Activated CD8-positive, alpha-beta memory T cell treated with anti-CD3 and anti-CD28 coated beads, Interleukin-2, amount 50 U/mL, for 24 hours (primary cell): ENCODE results near the gene GANC.
A peak's percentile ranks its signal among the peaks of the same experiment; 100 is the strongest.
"Not testable (repeated sequence)": the region's sequence is repeated elsewhere in the genome, so short reads cannot be mapped to it uniquely, and the experiment has no call there.

Experiments used
- DNase-seq: peaks from one replicate; pipeline ENCODE4 v3.0.0-alpha.2; 2020; ENCODE audit errors: extremely low read depth

The GANC gene, protein sequence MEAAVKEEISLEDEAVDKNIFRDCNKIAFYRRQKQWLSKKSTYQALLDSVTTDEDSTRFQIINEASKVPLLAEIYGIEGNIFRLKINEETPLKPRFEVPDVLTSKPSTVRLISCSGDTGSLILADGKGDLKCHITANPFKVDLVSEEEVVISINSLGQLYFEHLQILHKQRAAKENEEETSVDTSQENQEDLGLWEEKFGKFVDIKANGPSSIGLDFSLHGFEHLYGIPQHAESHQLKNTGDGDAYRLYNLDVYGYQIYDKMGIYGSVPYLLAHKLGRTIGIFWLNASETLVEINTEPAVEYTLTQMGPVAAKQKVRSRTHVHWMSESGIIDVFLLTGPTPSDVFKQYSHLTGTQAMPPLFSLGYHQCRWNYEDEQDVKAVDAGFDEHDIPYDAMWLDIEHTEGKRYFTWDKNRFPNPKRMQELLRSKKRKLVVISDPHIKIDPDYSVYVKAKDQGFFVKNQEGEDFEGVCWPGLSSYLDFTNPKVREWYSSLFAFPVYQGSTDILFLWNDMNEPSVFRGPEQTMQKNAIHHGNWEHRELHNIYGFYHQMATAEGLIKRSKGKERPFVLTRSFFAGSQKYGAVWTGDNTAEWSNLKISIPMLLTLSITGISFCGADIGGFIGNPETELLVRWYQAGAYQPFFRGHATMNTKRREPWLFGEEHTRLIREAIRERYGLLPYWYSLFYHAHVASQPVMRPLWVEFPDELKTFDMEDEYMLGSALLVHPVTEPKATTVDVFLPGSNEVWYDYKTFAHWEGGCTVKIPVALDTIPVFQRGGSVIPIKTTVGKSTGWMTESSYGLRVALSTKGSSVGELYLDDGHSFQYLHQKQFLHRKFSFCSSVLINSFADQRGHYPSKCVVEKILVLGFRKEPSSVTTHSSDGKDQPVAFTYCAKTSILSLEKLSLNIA (N-terminal part only)

DNA sequence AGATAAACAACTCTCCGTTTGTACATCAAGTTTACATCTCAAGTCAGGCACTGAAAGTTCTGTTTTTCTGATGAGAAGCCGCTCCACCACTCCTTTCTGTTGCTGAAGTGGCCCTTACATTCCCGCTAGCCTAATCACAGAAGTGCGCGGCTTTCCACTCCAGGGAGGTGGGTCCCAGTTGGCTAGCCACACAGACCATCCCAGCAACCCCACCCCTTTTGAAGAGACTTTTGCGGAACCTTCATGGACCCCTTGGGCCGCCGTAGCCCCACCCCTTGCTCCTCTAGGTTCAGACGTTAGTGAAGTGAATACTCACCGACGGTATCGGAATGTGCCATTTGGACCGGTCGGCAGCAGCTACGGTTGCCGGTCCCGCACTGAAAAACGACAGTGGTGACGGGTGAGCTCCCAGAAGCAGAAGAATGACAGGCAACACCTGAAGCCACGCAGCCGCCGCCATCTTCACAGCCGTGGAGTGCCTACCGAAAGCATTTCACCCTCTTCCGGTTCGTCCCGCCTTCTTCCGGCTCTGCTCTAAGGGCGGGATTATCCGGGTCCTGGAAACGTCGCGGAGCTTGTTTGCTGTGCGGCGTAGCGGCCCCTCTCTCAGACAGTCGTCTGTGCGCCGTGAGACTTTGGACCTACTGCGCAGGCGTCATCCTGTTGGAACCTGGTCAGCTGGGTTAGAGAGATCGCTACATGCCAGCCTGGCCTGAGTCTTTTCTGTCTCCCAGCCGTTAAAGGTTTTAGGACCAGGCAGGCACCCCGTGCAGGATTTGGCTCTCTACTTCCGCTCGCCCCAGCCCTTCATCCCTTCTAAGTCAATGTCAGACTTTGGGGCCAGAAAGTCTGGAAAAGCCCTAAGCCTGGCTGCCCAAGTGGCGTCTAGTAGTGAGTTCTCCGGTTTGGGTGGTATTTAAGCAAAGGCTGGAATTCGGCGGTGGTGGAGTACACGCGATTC is at the start of gene GANC, which contains the start of gene TMEM87A:
TSS of gene GANC (plus strand) at position 263 of the 961 bp plus-strand sequence. CDS start 1,281 bp downstream, outside the sequence.
TSS of gene TMEM87A (minus strand) at position 495 of the 961 bp plus-strand sequence. CDS start at position 460, 35 bp downstream.
- peak; percentile 96 for DNase-seq

DNA sequence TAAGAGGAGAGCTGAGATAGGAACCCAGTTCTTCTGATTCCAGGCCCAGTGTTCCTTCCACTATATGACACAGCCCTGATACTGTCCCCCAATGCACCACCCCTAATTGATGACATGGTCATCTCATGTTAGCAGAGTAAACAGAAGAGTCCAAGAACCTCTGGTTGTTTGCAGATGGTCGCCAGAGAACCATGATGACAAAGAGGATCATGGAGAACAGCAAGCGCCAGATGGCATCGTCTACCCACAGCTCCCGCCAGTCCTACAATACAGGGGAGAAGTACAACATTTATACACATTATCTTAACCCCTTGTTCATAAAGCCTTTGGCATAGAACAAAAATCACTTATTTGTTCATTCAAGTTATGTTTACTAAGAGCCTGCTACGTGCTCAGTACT is 46.4 kb upstream of the GANC start:
- no peak for DNase-seq

DNA sequence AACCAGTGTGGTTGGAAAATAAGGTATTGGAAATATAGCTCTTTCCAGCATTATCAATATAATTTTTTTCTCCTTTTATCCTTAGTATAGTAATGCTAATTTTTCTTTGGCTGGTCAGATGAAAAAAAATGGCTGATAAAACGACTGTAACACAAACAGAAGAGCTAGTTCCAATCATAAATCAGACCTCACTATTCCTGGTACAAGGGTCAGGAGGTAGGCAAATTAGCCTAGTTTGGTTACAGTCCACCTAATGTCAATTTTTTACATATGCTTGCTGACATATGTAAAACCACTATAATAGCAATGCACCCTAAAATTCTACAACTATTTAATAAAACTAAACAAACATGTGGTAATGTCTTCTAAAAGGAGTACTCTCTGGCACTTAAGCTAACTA is 45.0 kb upstream of the GANC start:
- no peak for DNase-seq

DNA sequence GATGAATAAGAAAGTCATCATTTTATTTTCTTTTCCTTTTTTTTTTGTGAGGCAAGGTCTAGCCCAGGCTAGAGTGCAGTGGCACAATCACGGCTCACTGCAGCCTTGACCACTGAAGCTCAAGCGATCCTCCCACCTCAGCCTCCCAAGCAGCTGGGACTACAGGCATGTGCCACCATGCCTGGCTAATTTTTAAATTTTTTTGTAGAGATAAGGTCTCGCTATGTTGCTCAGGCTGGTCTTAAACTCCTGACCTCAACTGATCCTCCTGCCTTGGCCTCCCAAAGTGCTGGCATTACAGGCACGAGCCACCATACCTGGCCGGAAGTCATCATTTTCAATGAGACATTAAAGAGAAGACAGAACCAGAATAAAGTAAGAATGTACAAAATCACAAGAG is 44.0 kb upstream of the GANC start:
- not testable (repeated sequence) for DNase-seq

DNA sequence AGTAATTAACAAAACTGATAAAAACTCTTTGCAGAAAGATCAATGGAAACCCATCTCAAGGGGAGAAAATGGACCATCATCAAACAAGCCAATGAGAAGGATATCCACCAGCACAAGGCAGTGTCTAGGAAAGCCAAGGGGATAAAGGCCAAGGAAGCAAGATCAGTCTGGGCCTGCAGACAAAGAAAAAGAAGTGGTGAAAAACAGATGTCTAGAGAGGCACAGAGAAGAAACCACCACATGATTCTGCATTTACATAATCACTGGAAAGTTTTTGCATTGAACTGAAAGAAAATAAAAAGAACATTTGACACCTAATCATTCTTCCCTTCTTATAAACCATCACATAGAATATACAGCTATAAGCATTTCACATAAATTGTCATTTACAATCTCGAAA is 41.9 kb upstream of the GANC start:
- no peak for DNase-seq

DNA sequence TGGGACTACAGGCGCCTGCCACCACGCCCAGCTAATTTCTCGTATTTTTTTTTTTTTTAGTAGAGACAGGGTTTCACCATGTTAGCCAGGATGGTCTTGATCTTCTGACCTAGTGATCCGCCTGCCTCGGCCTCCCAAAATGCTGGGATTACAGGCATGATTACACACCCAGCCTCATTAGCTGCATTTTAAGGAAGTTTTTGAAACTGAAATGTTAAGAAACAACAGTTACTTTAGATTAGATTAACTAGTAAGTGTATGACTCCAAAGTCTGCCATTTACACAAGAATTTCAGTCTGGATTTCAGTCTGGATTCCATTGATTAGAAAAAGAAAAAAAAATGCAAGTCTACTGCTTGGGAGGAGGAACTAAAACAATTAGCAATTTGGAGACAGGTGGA is 40.4 kb upstream of the GANC start:
- no peak for DNase-seq

DNA sequence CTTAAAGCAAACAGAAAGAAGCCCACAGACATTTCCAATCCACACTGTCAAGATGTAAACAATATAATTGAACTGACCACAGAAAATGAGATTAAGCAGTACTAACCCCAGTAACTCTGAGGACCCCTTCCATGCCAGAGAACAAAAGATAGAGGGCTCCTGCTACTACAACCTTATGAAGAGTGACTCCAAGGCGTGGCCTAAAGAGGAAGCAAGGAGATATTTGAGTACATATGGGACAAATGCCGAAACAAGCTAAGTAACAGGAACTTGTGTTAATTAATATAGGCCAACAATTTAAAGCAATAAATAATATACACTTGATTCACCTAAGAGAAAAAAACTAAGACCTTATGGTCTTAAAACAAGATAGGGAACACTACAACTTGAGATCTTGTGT is 39.9 kb upstream of the GANC start:
- DNase-seq: no peak

DNA sequence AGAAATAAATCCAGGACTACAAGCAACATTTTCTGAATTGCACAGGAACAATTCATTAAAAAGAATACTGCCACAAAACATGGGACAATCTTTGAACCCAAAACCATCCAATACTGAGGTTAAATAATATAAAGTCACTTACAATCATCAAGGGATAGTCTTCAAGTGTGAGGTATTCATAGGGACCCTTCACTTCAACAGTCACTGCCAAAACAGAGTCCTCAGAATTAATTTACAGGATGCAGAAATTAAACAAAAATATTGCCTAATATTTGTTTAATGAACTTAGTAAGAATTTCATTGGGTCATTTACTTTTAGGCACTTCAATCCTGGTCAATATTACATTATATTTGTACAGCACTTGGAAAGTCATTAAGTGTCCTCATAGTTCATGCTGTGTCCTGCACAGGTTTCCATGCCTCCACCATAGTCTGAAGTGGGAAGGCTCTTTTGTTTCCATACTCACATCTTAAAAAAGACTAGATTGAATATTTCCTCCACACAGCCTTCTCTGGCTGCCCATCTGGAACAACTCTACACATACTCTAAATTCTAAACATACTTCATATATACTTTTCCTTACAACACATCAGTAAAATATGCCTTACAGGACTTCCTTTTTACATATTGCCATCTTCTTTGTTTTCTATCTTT is 33.3 kb upstream of the GANC start:
- DNase-seq: no peak

DNA sequence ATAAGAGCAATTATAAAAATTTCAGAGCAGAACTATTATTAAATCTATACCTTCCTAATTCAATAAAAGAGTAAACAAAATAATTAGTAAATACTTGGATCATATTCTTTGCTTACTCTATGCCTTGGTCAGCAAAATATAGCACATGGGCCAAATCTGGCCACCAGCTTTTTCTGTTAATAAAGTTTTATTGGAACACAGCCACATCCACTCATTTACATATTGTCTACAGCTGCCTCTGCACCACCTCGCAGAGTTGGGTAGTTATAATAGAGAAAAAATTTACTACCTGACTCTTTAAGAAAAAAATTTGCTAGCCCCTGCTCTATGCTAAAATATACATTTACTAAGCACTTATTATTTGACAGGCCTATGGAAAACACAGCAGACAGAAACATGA is 32.2 kb upstream of the GANC start:
- DNase-seq: no peak

DNA sequence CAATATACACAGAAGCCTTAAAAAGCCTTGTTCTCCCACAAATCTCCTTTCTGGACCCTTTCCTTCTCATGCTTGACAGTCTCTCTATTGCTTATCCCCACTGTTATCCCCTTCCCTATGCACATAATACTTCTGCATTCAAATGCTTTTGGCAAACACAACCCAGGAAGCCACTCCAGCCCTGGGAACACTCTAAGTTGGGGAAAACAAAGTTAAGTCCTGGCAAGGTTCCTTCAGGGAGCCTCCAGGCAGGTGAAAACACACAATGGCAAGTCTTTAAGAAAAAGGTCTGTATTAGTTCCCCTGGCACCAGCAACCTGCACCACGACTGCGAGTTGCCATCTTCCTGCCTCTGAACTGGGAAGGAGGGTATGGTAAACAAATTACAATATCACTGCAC is 19.7 kb upstream of the GANC start:
- DNase-seq: no peak

DNA sequence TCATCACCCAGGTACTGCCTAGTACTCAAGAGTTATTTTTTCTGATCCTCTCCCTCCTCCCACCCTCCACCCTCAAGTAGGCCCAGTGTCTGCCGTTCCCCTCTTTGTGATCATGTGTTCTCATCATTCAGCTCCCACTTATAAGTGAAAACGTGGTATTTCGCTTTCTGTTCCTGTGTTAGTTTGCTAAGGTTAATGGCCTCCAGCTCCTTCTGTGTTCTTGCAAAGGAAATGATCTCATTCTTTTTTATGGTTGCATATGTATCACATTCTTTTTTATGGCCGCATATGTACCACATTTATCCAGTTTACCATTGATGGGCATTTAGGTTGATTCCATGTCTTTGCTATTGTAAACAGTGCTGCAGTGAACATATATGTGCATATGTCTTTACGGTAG is 8.2 kb upstream of the GANC start:
- no peak for DNase-seq

DNA sequence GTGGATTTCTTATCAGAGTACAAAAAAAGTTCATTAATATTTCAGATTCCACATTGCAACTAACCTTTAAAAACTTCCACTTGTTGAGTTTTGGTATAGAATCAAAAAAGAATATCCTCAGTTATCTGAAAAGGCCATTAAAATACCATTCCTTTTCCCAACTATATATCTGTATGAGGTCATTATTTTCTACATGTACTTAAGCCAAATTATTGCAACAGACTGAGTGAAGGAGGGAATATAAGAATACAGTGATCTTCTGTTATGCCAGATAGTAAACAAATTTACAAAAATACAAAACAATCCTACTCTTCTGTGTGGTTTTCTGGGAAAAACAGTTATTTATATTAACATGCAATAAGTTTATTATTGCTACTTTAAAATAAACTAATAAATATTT is 5.7 kb upstream of the GANC start:
- no peak for DNase-seq

DNA sequence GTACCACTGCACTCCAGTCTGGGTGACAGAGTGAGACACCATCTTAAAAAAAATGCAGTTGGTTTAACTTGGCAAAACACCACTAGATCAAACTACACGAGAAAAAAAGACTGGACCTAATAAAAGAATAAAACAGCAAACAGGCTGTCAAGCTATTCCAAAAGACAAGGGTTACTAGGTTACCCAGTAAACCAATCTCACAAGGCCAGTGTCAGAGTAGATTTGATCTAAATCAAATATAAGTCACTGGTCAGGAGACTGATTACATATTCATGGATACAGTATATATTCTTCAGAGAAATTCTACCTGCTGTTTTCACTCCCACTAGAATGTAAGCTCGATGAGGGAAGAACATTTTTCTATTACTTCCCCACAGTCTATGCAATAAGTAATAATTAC is 2.5 kb upstream of the GANC start:
- no peak for DNase-seq

DNA sequence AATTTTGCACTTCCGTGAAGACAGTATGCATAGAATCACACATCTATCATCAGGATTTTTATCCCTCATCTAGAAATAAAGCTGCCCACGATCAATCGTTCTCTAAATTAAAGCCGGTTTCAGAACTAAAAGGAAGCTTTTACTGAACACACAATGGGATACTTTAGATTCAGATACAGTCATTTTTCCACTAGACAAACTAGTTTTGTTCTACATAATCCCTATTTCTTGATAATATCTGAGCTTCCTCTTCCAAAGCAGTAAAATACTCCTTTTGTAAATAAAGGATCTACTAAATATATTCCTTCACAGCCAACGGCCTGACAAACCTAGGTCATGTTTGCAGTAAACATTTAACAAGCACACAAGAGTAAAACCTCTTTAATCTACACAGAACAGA is 2.0 kb upstream of the GANC start:
- no peak for DNase-seq

DNA sequence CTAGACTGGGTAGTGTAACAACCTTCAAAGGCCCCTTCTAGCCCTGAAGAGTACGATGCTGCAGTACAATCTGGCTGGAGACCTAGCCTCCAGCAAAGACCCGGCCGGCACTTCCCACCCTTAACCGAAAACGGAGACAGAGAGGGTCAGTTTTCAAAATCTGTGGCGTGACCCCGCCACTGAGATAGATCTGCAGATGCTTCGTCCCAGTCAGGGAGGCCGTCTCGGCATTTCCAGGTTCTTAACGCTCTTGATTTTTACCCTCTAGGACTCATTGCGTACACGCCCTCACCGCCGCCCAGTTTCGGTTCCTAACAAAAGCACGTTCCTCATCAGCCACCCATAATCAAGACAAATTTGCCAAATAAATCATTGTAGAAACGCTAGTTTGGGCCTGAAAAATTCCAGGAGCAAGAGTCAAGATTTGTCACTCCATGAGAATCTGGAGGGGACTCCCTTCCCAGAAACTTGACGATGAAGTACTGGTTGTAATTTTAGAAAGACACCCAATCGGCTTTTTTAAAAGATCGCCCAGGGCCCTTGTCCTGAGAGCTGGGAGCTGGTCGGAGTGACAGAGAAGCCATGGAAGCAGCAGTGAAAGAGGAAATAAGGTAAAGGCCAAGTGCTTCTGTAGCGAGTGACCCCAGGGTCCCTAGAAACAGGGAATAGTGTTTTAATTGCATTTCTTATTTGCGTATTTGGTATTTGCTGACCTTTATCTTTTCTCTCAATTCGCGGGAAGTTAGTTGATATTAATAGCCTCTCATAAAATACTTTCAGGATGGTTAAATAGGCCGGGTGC is 1.1 kb downstream of the GANC start:
- DNase-seq: peak; percentile 31

DNA sequence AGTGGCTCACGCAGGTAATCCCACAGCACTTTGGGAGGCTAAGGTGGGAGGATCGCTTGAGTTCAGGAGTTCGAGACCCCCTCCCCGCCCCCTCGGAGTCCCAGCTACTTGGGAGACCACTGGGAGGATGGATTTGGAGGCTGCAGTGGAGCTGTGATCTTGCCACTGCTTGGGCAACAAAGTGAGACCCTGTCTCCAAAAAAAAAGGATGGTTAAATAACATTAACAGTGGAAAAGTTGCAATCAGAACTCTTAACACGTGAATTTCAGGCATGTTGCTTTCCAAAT is 1.6 kb downstream of the GANC start:
- no peak for DNase-seq

DNA sequence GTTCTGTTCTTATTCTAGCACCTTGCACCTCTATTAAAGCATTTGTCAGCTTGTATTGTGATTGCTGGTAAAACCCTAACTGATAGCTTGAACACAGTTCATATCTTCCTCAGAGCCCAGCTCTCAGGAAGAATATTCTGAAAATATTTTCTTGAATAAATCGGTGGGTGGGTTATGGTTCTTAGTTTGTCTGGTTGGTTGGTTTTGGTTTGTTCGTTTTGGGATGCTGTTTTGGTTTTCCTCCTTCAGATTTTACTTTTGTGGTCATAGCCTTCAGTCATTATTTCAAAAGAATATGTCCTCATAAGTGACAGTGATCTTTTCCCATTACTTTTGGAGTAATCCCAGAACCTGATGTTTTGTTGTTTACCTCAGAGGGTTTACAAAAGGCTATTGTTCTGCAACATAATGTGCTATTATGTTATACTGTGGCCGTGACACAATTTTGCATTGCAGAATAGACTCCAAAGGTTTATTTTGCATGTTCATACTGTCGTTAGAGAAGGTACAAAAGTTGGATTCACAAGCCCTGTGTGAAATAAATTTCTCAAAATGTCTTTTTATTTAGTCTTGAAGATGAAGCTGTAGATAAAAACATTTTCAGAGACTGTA is 2.9 kb downstream of the GANC start:
- DNase-seq: no peak

DNA sequence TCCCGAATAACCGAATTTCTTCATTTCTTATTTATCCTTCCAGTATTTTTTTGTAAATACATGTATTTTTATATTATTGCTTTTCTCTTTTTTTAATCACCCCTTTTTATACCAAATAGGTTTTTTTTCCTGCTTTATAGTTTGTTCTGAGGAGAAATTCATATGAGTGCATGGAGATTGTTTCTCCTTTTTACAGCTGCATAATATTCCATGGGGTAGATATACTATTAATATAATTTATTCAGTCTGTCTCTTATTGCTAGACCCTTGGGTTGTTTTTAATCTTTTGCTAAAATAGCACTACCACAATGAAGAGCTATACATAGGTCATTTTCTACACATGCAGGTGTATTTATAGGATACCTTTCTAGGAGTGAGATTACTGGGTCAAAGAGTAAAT is 3.8 kb downstream of the GANC start:
- no peak for DNase-seq

DNA sequence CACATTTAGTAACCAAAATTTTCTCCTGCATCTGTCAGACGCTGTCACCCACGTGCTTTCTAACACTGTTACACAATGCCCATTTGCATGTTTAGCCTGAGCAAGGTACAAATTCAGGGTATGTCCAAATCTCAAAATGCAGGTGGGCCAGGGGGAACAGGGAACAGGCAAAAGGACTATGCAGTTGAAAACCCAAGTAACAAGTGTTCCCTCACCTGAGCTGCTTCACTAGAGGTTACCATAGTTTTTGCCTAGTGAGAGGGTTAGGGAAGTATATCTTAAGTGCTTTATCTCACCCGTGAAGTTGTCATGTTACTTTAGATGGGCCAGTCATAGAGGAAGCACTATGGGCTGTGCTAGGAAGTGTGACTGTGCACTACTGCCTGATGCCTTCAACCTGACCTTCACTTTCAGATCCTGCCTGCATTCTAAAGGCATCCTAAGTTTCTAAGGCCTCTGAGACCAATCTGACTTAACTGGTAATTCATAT is 6.3 kb downstream of the GANC start:
- DNase-seq: no peak

DNA sequence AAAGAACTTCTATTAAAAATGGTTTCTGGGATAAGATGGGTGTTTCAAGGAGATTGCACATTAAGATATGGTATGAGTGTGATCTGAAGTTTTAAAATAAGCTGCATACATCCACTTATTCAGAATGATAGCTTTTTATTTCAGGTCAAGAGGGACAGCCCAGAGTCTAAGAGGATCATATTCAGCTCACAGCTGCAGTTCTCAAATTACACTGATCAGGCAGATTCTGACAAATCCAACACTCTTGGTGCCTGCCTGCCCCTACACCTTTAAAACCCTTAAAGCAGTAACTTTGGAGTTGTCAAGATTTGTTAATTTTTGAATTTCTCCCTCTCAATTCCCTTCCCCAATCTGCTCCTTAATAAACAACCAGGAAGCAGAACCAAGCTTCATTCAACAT is 9.3 kb downstream of the GANC start:
- DNase-seq: no peak
